Medulla oblongata (tissue), 1 donor: Measurements from ENCODE around the gene PACSIN1.

Experiments
- DNase-seq: peaks from one replicate; pipeline ENCODE4 v3.0.0-alpha.2; 2015; ENCODE audit errors: extremely low spot score

Gene PACSIN1

GRCh38 chr6:34544776-34545471 is 79.0 kb downstream of the PACSIN1 start:
- DNase-seq = no peak

- DNase-seq = peak; percentile 50
Observed at GRCh38 chr6:34546551-34547321, 80.9 kb downstream of the PACSIN1 start.

GRCh38 chr6:34547701-34548644 is 82.1 kb downstream of the PACSIN1 start:
- no peak for DNase-seq

- DNase-seq = no peak
Observed at GRCh38 chr6:34549026-34549803, 83.3 kb downstream of the PACSIN1 start.

GRCh38 chr6:34549804-34550202 is 83.9 kb downstream of the PACSIN1 start:
- DNase-seq = no peak

GRCh38 chr6:34551720-34552119 is 85.8 kb downstream of the PACSIN1 start:
- DNase-seq = no peak

GRCh38 chr6:34552620-34553019 is 86.7 kb downstream of the PACSIN1 start:
- no peak for DNase-seq

- DNase-seq = no peak
Observed at GRCh38 chr6:34553146-34553545, 87.3 kb downstream of the PACSIN1 start.

GRCh38 chr6:34553750-34554149 is 87.9 kb downstream of the PACSIN1 start:
- no peak for DNase-seq

- DNase-seq = no peak
Observed at GRCh38 chr6:34554291-34555006, 88.6 kb downstream of the PACSIN1 start.

- no peak for DNase-seq
Observed at GRCh38 chr6:34555007-34555322, 89.1 kb downstream of the PACSIN1 start.

GRCh38 chr6:34555328-34555727 is 89.5 kb downstream of the PACSIN1 start:
- no peak for DNase-seq

- no peak for DNase-seq
Observed at GRCh38 chr6:34556031-34556471, 90.2 kb downstream of the PACSIN1 start, which contains the start of gene SPDEF. Gene SPDEF, minus strand, starts transcription at chr6:34556329. Its CDS starts 11,874 bp downstream, at chr6:34544455.

- DNase-seq = no peak
Observed at GRCh38 chr6:34556493-34556892, 90.6 kb downstream of the PACSIN1 start.

GRCh38 chr6:34557228-34557627 is 91.4 kb downstream of the PACSIN1 start:
- DNase-seq = no peak

- no peak for DNase-seq
Observed at GRCh38 chr6:34558172-34558714, 92.4 kb downstream of the PACSIN1 start.

- DNase-seq = no peak
Observed at GRCh38 chr6:34559651-34560365, 93.9 kb downstream of the PACSIN1 start.

GRCh38 chr6:34560366-34561226 is 94.7 kb downstream of the PACSIN1 start:
- DNase-seq = peak; percentile 24

GRCh38 chr6:34561227-34561530 is 95.3 kb downstream of the PACSIN1 start:
- DNase-seq = no peak
